22Rv1 (cell line): ENCODE measurements around the gene RTTN.

Source experiments
- ZFX ChIP-seq: fragments of 450-650 bp; IDR thresholded peaks from 2 replicates; pipeline ENCODE4 v1.6.1; 2017; ENCODE audit warnings: antibody characterized with exemption, borderline replicate concordance
- TF ChIP-seq, protein P1 (sequence below): fragments of 450-650 bp; IDR thresholded peaks from 2 replicates; pipeline ENCODE4 v1.5.1; 2017; ENCODE audit warnings: mild to moderate bottlenecking

DNA sequence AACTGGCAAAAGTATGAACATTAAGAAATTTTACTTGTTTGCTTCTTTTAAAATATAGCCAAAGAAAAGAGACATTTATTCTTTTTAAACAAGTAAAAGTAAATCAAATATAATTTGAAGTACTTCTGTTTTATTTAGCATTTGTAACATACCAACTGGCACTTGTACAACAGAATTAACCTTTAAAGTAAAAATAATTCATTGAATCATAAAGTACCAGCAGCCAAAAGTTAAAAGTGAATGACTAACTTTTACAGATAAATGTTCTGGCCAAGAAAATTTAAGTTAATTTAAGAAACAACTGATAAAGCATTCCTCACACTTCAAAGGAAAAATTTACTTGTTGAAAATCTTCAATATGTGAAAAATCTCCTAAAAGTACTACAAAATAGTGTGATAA lies 23.8 kb downstream of the RTTN start:
- TF ChIP-seq, protein P1, sequence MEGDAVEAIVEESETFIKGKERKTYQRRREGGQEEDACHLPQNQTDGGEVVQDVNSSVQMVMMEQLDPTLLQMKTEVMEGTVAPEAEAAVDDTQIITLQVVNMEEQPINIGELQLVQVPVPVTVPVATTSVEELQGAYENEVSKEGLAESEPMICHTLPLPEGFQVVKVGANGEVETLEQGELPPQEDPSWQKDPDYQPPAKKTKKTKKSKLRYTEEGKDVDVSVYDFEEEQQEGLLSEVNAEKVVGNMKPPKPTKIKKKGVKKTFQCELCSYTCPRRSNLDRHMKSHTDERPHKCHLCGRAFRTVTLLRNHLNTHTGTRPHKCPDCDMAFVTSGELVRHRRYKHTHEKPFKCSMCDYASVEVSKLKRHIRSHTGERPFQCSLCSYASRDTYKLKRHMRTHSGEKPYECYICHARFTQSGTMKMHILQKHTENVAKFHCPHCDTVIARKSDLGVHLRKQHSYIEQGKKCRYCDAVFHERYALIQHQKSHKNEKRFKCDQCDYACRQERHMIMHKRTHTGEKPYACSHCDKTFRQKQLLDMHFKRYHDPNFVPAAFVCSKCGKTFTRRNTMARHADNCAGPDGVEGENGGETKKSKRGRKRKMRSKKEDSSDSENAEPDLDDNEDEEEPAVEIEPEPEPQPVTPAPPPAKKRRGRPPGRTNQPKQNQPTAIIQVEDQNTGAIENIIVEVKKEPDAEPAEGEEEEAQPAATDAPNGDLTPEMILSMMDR = no peak
- TF ChIP-seq ZFX = no peak
